ENCODE measurements around the gene TNRC6B.

GRCh38 chr22:40320687-40321086 is 143.0 kb downstream of the TNRC6B start:
- TF ChIP-seq, protein P1, sequence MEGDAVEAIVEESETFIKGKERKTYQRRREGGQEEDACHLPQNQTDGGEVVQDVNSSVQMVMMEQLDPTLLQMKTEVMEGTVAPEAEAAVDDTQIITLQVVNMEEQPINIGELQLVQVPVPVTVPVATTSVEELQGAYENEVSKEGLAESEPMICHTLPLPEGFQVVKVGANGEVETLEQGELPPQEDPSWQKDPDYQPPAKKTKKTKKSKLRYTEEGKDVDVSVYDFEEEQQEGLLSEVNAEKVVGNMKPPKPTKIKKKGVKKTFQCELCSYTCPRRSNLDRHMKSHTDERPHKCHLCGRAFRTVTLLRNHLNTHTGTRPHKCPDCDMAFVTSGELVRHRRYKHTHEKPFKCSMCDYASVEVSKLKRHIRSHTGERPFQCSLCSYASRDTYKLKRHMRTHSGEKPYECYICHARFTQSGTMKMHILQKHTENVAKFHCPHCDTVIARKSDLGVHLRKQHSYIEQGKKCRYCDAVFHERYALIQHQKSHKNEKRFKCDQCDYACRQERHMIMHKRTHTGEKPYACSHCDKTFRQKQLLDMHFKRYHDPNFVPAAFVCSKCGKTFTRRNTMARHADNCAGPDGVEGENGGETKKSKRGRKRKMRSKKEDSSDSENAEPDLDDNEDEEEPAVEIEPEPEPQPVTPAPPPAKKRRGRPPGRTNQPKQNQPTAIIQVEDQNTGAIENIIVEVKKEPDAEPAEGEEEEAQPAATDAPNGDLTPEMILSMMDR (conservative IDR thresholded peaks at IDR 0.05 in 1 of 2, IDR thresholded peaks at IDR 0.05 in 1 of 2; ENCODE audit: low read depth in 1 of 2, low read length in 2 of 2): no peak
- no peak for TF ChIP-seq EZH2 (IDR thresholded peaks at IDR 0.05; ENCODE audit: low read length, missing control alignments)

All from fibroblast of lung (primary cell).